BLaER1 (cell line): ENCODE measurements around the gene METTL25B.

ENCODE experiments used
- H3K27ac ChIP-seq: shearing (Covaris generic); formaldehyde crosslinking; 2 replicates; pipeline ENCODE4 v1.8.1; 2022
- H3K27me3 ChIP-seq: shearing (Covaris generic); formaldehyde crosslinking; 2 replicates; pipeline ENCODE4 v1.8.1; 2022
- H3K36me3 ChIP-seq: shearing (Covaris generic); formaldehyde crosslinking; 2 replicates; pipeline ENCODE4 v1.8.1; 2022
- H3K4me1 ChIP-seq: shearing (Covaris generic); formaldehyde crosslinking; 2 replicates; pipeline ENCODE4 v1.8.1; 2022
- H3K4me2 ChIP-seq: shearing (Covaris generic); formaldehyde crosslinking; 2 replicates; pipeline ENCODE4 v1.8.1; 2022
- H3K4me3 ChIP-seq: shearing (Covaris generic); formaldehyde crosslinking; 2 replicates; pipeline ENCODE4 v1.8.1; 2022
- H3K9ac ChIP-seq: shearing (Covaris generic); formaldehyde crosslinking; 2 replicates; pipeline ENCODE4 v1.8.1; 2022
- H3K9me3 ChIP-seq: shearing (Covaris generic); formaldehyde crosslinking; 2 replicates; pipeline ENCODE4 v1.8.1; 2022
- H4K20me1 ChIP-seq: shearing (Covaris generic); formaldehyde crosslinking; 2 replicates; pipeline ENCODE4 v1.8.1; 2022
- Cebpa-rat ChIP-seq: shearing (Covaris generic); IDR thresholded peaks from 2 replicates; pipeline ENCODE4 v1.8.1; 2022

Gene METTL25B

DNA sequence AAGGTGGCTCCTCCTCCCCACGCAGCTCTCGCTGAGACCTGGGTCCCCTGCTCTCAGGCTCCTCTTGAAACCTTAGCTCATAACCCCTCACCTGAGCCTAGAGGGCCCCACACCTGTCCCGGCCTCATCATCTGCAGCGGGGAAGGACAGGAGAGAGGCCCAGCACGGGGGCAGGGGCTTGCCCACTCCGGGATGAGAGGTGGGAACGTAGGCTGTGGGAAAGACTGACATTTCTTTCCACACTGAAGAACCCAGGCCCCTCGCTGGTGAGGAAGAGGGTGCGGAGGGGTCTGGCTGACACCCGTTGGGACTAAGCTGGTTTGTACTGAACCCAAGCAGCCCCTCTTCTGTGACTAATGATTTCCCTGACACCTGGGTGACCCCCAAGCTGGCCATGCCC lies 37.1 kb upstream of the METTL25B start:
- no peak for TF ChIP-seq Cebpa-rat
- H3K27ac ChIP-seq, result no peak overlapping the region
- no peak overlapping the region for H3K9ac ChIP-seq
- H4K20me1 ChIP-seq, result no peaks in the 10 kb centered on the region
- H3K36me3 ChIP-seq, result no peaks in the 10 kb centered on the region
- peaks cover 65% of the 10 kb centered on the region for H3K4me1 ChIP-seq
- peak overlapping the region; percentile 78; the same call in 1 of the 2 replicates for H3K4me2 ChIP-seq
- no peaks in the 10 kb centered on the region for H3K9me3 ChIP-seq
- H3K4me3 ChIP-seq, result no peak overlapping the region
- peaks cover 44% of the 10 kb centered on the region for H3K27me3 ChIP-seq

- H3K9me3 ChIP-seq, result no peaks in the 10 kb centered on the region
- H3K27ac ChIP-seq, result no peak overlapping the region
- H3K36me3 ChIP-seq, result no peaks in the 10 kb centered on the region
- no peaks in the 10 kb centered on the region for H4K20me1 ChIP-seq
- TF ChIP-seq Cebpa-rat, result no peak
- peak overlapping the region; percentile 8; the same call in 1 of the 2 replicates for H3K4me3 ChIP-seq
- peak overlapping the region; percentile 78 for H3K4me2 ChIP-seq
- H3K27me3 ChIP-seq, result peaks cover 44% of the 10 kb centered on the region
- H3K4me1 ChIP-seq, result peaks cover 71% of the 10 kb centered on the region
- H3K9ac ChIP-seq, result no peak overlapping the region
These were observed 36.4 kb upstream of the METTL25B start for GRCh38 chr1:156691665-156692440.

- Histone ChIP-seq H3K36me3 (no peaks in the 10 kb centered on the region), H3K4me2 (peak overlapping the region; percentile 78), H3K9ac (no peak overlapping the region), H3K9me3 (no peaks in the 10 kb centered on the region), H3K27ac (0 out of 2 replicates have a peak overlapping the region, but pooled peaks have one; percentile 18), H3K4me3 (peak overlapping the region; percentile 42; the same call in 1 of the 2 replicates), H3K4me1 (peaks cover 74% of the 10 kb centered on the region), H3K27me3 (peaks cover 44% of the 10 kb centered on the region), H4K20me1 (no peaks in the 10 kb centered on the region)
- TF ChIP-seq Cebpa-rat, result no peak
These were observed 35.8 kb upstream of the METTL25B start for GRCh38 chr1:156692441-156692924.

DNA sequence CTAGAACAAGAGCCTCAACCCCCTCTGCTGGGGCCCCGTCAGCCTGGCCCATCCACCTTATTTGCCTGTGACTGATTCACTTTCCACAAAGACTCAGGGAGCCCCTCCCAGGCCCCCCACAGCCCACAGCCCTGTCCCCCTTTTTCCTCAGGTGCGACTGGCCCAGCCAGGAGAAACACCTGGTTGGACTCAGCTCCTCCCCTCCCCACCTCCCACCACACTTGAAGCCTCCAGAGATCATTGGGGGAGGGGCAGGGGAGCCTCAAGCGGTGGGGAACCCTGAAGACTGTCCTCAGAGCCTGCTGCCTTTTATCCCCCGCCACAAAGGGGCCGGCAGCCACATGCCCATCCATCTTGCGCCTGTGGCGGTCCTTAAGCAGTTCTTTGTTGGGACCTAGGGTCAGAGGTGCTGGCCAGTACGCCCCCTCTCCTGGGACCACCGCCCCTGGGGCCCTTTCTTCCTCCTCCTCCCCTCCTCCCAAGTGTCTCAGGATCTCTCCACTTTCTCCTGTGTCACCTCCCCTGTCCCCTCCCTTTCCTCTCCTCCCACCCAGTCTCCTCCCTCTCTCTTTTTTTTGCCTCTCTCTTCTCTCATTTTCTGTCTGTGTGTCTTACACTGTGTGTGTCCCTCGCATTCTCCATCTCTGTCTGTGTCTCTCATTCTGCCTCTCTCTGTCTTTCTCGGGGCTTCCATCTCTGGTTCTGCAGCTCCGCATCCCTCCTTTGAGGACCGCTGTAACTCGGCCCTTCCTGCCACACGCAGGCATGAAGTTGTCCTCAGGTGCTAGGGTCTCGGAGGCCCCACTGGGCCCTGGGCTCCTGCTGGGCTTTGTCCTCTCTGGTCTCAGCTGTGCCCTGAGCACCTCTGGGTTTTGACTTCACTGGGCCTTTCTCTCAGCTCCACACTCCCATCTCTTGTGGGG lies 35.1 kb upstream of the METTL25B start:
- Histone ChIP-seq H4K20me1 (no peaks in the 10 kb centered on the region), H3K27me3 (peaks cover 44% of the 10 kb centered on the region), H3K36me3 (no peaks in the 10 kb centered on the region), H3K4me1 (peaks cover 78% of the 10 kb centered on the region), H3K27ac (peak overlapping the region; percentile 18; the same call in 1 of the 2 replicates), H3K9me3 (no peaks in the 10 kb centered on the region), H3K4me3 (peak overlapping the region; percentile 42), H3K4me2 (peak overlapping the region; percentile 78), H3K9ac (no peak overlapping the region)
- TF ChIP-seq Cebpa-rat, result no peak

DNA sequence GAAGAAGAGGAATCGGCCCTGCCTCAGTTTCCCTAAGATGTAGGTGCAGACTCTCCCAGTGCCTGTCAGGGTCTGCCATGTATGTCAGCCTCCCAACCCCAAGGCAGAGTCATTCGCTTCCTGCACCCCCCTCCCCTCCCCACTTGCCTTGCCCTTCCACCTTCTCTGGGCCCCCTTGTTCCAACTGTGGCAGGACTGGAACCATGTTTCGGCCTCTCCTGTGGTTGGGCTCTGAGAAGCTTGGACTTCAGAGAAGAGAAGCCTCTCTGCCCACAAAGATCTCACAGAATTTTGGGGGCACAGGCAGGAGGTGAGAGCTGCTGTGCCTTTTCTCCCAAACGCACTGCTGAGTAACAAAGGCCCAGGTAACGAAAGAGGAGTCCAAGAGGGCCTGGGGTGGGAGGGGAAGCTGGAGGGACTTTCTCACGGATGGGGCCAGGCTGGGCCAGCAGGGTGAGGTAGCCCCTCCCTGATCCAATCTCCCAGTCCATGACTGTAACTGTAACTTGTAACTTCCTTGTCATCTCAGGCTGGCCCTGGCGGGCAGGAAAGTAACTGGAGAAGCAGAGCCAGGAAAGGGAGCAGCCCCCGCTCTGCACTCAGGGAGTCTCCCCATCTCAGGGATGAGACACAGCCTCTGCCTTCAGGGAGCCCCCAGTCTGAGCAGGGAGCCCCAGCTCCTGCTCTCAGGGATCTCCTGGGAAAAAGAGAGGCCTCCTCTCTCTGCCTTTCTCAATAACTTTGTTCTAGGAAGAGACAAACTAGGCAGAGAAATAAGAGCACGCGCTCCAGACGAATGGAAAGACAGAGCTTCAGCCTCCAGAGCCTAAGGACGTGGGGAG lies 34.2 kb upstream of the METTL25B start:
- no peak overlapping the region for H3K4me3 ChIP-seq
- no peaks in the 10 kb centered on the region for H3K9me3 ChIP-seq
- peak overlapping the region; percentile 78 for H3K4me2 ChIP-seq
- peaks cover 75% of the 10 kb centered on the region for H3K4me1 ChIP-seq
- H4K20me1 ChIP-seq, result no peaks in the 10 kb centered on the region
- peaks cover 44% of the 10 kb centered on the region for H3K27me3 ChIP-seq
- 0 out of 2 replicates have a peak overlapping the region, but pooled peaks have one; percentile 11 for H3K27ac ChIP-seq
- H3K9ac ChIP-seq, result no peak overlapping the region
- H3K36me3 ChIP-seq, result no peaks in the 10 kb centered on the region
- TF ChIP-seq Cebpa-rat, result no peak

DNA sequence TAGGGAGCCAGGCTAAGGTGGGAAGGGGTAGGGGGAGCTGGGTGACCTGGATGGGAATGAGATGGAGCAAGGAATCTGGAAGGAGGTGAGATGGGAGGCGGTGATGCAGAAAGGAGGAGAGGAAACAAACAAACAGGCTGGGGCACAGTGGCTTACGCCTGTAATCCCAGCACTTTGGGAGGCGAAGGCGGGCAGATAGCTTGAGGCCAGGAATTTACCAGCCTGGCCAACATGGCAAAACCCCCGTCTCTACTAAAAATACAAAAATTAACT lies 33.6 kb upstream of the METTL25B start:
- Histone ChIP-seq H3K4me2 (peak overlapping the region; percentile 78), H3K27ac (0 out of 2 replicates have a peak overlapping the region, but pooled peaks have one; percentile 11), H3K4me1 (peaks cover 69% of the 10 kb centered on the region)

GRCh38 chr1:156696755-156697154 lies 31.5 kb upstream of the METTL25B start:
- no peak for TF ChIP-seq Cebpa-rat
- Histone ChIP-seq H3K27me3 (peaks cover 22% of the 10 kb centered on the region), H3K4me3 (no peak overlapping the region), H3K4me1 (peaks cover 51% of the 10 kb centered on the region), H3K9ac (no peak overlapping the region), H3K4me2 (peak overlapping the region; percentile 66), H4K20me1 (no peaks in the 10 kb centered on the region), H3K36me3 (no peaks in the 10 kb centered on the region), H3K27ac (no peak overlapping the region), H3K9me3 (no peaks in the 10 kb centered on the region)

More for the DNA sequence above, 33.6 kb upstream of the METTL25B start:
- no peak overlapping the region for H3K4me3 ChIP-seq
- no peaks in the 10 kb centered on the region for H3K36me3 ChIP-seq
- no peaks in the 10 kb centered on the region for H4K20me1 ChIP-seq
- TF ChIP-seq Cebpa-rat, result no peak
- no peaks in the 10 kb centered on the region for H3K9me3 ChIP-seq
- peaks cover 43% of the 10 kb centered on the region for H3K27me3 ChIP-seq
- no peak overlapping the region for H3K9ac ChIP-seq

DNA sequence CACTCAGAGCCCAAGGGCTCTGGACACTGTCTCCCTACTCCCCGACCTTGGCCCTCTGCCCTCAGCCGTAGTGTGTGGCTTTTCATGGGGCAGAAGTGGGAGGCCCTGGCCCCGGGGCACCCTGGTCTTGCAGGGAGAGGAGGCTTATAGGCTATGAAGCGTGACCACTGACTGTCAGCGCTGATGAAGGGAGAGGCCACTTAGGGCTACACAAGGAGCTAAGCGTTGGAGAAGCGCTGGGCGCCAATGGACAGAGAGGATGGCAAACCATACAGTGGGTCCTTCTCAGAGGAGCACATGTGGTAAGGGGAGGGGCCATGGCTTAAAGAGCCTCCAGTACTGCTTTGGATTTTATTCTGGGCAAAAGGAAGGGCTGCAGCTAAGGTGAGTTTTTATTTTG lies 30.8 kb upstream of the METTL25B start:
- Histone ChIP-seq H3K27ac (0 out of 2 replicates have a peak overlapping the region, but pooled peaks have one; percentile 18), H3K36me3 (no peaks in the 10 kb centered on the region), H3K27me3 (peaks cover 15% of the 10 kb centered on the region), H4K20me1 (no peaks in the 10 kb centered on the region), H3K4me1 (peaks cover 44% of the 10 kb centered on the region), H3K4me3 (no peak overlapping the region), H3K4me2 (peak overlapping the region; percentile 66), H3K9me3 (no peaks in the 10 kb centered on the region), H3K9ac (peak overlapping the region; percentile 11; the same call in 1 of the 2 replicates)
- TF ChIP-seq Cebpa-rat, result no peak

- Histone ChIP-seq H3K4me3 (no peak overlapping the region), H3K27ac (no peak overlapping the region), H3K36me3 (no peaks in the 10 kb centered on the region), H3K4me2 (no peak overlapping the region), H4K20me1 (no peaks in the 10 kb centered on the region; the same call in 1 of the 2 replicates), H3K4me1 (peaks cover 29% of the 10 kb centered on the region), H3K9me3 (no peaks in the 10 kb centered on the region), H3K9ac (no peak overlapping the region), H3K27me3 (peaks cover 16% of the 10 kb centered on the region)
- no peak for TF ChIP-seq Cebpa-rat
These were observed 29.3 kb upstream of the METTL25B start for GRCh38 chr1:156698995-156699394.
